ENCODE data around the gene NUBPL. TPM values are rescaled to one million over a fixed set of nuclear protein-coding genes. Genes with fewer than 3 reads are reported as not detected.

The NUBPL gene
- total RNA-seq, 1 experiment from 2014 or later, result 50.2 TPM

- Histone ChIP-seq H3K36me3 (ENCODE audit: insufficient read depth, low read length) (no peaks in the 10 kb centered on the region), H3K4me2 (ENCODE audit: low read depth, low read length, poor library complexity, severe bottlenecking) (peak overlapping the region; percentile 5), H3K27me3 (ENCODE audit: low read length) (no peaks in the 10 kb centered on the region), H3K9me2 (replicated peaks; ENCODE audit: insufficient read depth, low read length) (no peaks in the 10 kb centered on the region), H3K79me2 (ENCODE audit: low read length) (no peaks in the 10 kb centered on the region), H3K9ac (ENCODE audit: low read length) (no peak overlapping the region), H3K4me1 (ENCODE audit: low read length) (peaks cover 13% of the 10 kb centered on the region), H3K27ac (ENCODE audit: low read length) (no peak overlapping the region), H2AFZ (ENCODE audit: low read length) (no peak overlapping the region), H3K4me3 (ENCODE audit: low read length) (no peak overlapping the region), H3K9me3 (ENCODE audit: low read length) (no peaks in the 10 kb centered on the region), H4K20me1 (ENCODE audit: insufficient read depth, low read depth, low read length) (no peaks in the 10 kb centered on the region)
- DNase-seq, result no peak
Measured at GRCh38 chr14:31660728-31661127, 99.5 kb downstream of the NUBPL start.

- Histone ChIP-seq H3K4me3 (ENCODE audit: low read length) (no peak overlapping the region), H3K36me3 (ENCODE audit: insufficient read depth, low read length) (no peaks in the 10 kb centered on the region), H4K20me1 (ENCODE audit: insufficient read depth, low read depth, low read length) (no peaks in the 10 kb centered on the region), H3K9me3 (ENCODE audit: low read length) (peaks cover 4% of the 10 kb centered on the region; the same call in 1 of the 2 replicates), H3K9me2 (replicated peaks; ENCODE audit: insufficient read depth, low read length) (no peaks in the 10 kb centered on the region), H2AFZ (ENCODE audit: low read length) (no peak overlapping the region), H3K27ac (ENCODE audit: low read length) (no peak overlapping the region), H3K4me2 (ENCODE audit: low read depth, low read length, poor library complexity, severe bottlenecking) (no peak overlapping the region), H3K4me1 (ENCODE audit: low read length) (no peaks in the 10 kb centered on the region), H3K79me2 (ENCODE audit: low read length) (peaks cover 17% of the 10 kb centered on the region; the same call in 1 of the 2 replicates), H3K27me3 (ENCODE audit: low read length) (no peaks in the 10 kb centered on the region), H3K9ac (ENCODE audit: low read length) (no peak overlapping the region)
- no peak for DNase-seq
Measured at GRCh38 chr14:31668348-31668747, 107.1 kb downstream of the NUBPL start.

- Histone ChIP-seq H3K4me2 (ENCODE audit: low read depth, low read length, poor library complexity, severe bottlenecking) (no peak overlapping the region), H3K27me3 (ENCODE audit: low read length) (no peaks in the 10 kb centered on the region), H2AFZ (ENCODE audit: low read length) (no peak overlapping the region), H3K9me2 (replicated peaks; ENCODE audit: insufficient read depth, low read length) (no peaks in the 10 kb centered on the region), H3K36me3 (ENCODE audit: insufficient read depth, low read length) (no peaks in the 10 kb centered on the region), H3K4me1 (ENCODE audit: low read length) (no peaks in the 10 kb centered on the region), H3K9me3 (ENCODE audit: low read length) (peaks cover 4% of the 10 kb centered on the region; the same call in 1 of the 2 replicates), H4K20me1 (ENCODE audit: insufficient read depth, low read depth, low read length) (no peaks in the 10 kb centered on the region), H3K27ac (ENCODE audit: low read length) (no peak overlapping the region), H3K79me2 (ENCODE audit: low read length) (peaks cover 17% of the 10 kb centered on the region; the same call in 1 of the 2 replicates), H3K4me3 (ENCODE audit: low read length) (no peak overlapping the region), H3K9ac (ENCODE audit: low read length) (no peak overlapping the region)
- DNase-seq, result no peak
Measured at GRCh38 chr14:31672709-31673108, 111.5 kb downstream of the NUBPL start.

- Histone ChIP-seq H3K9me3 (ENCODE audit: low read length) (peaks cover 5% of the 10 kb centered on the region), H3K4me1 (ENCODE audit: low read length) (peaks cover 5% of the 10 kb centered on the region), H3K4me3 (ENCODE audit: low read length) (no peak overlapping the region), H3K36me3 (ENCODE audit: insufficient read depth, low read length) (no peaks in the 10 kb centered on the region; the same call in 1 of the 2 replicates), H4K20me1 (ENCODE audit: insufficient read depth, low read depth, low read length) (no peaks in the 10 kb centered on the region), H3K9me2 (replicated peaks; ENCODE audit: insufficient read depth, low read length) (no peaks in the 10 kb centered on the region), H3K27ac (ENCODE audit: low read length) (no peak overlapping the region), H3K4me2 (ENCODE audit: low read depth, low read length, poor library complexity, severe bottlenecking) (no peak overlapping the region), H3K27me3 (ENCODE audit: low read length) (no peaks in the 10 kb centered on the region), H2AFZ (ENCODE audit: low read length) (no peak overlapping the region), H3K79me2 (ENCODE audit: low read length) (peaks cover 3% of the 10 kb centered on the region; the same call in 1 of the 2 replicates), H3K9ac (ENCODE audit: low read length) (no peak overlapping the region)
- DNase-seq, result no peak
Measured at GRCh38 chr14:31677052-31677451, 115.8 kb downstream of the NUBPL start.

GRCh38 chr14:31677630-31678029 lies 116.4 kb downstream of the NUBPL start:
- Histone ChIP-seq H3K9me2 (replicated peaks; ENCODE audit: insufficient read depth, low read length) (no peaks in the 10 kb centered on the region), H3K4me1 (ENCODE audit: low read length) (peaks cover 5% of the 10 kb centered on the region), H3K4me2 (ENCODE audit: low read depth, low read length, poor library complexity, severe bottlenecking) (no peak overlapping the region), H3K27ac (ENCODE audit: low read length) (no peak overlapping the region), H4K20me1 (ENCODE audit: insufficient read depth, low read depth, low read length) (no peaks in the 10 kb centered on the region), H2AFZ (ENCODE audit: low read length) (no peak overlapping the region), H3K9me3 (ENCODE audit: low read length) (peaks cover 11% of the 10 kb centered on the region), H3K9ac (ENCODE audit: low read length) (no peak overlapping the region), H3K27me3 (ENCODE audit: low read length) (no peaks in the 10 kb centered on the region), H3K36me3 (ENCODE audit: insufficient read depth, low read length) (peaks cover 4% of the 10 kb centered on the region), H3K4me3 (ENCODE audit: low read length) (no peak overlapping the region), H3K79me2 (ENCODE audit: low read length) (peaks cover 3% of the 10 kb centered on the region; the same call in 1 of the 2 replicates)
- DNase-seq, result no peak

- H4K20me1 ChIP-seq (ENCODE audit: insufficient read depth, low read depth, low read length), result no peaks in the 10 kb centered on the region
- no peaks in the 10 kb centered on the region for H3K9me2 ChIP-seq (replicated peaks; ENCODE audit: insufficient read depth, low read length)
- H3K27ac ChIP-seq (ENCODE audit: low read length), result no peak overlapping the region
- no peak for DNase-seq
- H2AFZ ChIP-seq (ENCODE audit: low read length), result no peak overlapping the region
- peaks cover 5% of the 10 kb centered on the region for H3K4me1 ChIP-seq (ENCODE audit: low read length)
- H3K4me2 ChIP-seq (ENCODE audit: low read depth, low read length, poor library complexity, severe bottlenecking), result no peak overlapping the region
- no peak overlapping the region for H3K9ac ChIP-seq (ENCODE audit: low read length)
- peaks cover 13% of the 10 kb centered on the region for H3K9me3 ChIP-seq (ENCODE audit: low read length)
- H3K27me3 ChIP-seq (ENCODE audit: low read length), result no peaks in the 10 kb centered on the region
- 0 out of 2 replicates have a peak, but pooled peaks cover 3% of the 10 kb centered on the region for H3K79me2 ChIP-seq (ENCODE audit: low read length)
- no peak overlapping the region for H3K4me3 ChIP-seq (ENCODE audit: low read length)
- peaks cover 4% of the 10 kb centered on the region for H3K36me3 ChIP-seq (ENCODE audit: insufficient read depth, low read length)
Measured at GRCh38 chr14:31678421-31679249, 117.4 kb downstream of the NUBPL start.

GRCh38 chr14:31682768-31683167 lies 121.6 kb downstream of the NUBPL start:
- Histone ChIP-seq H3K4me3 (ENCODE audit: low read length) (no peak overlapping the region), H3K9ac (ENCODE audit: low read length) (no peak overlapping the region), H3K4me2 (ENCODE audit: low read depth, low read length, poor library complexity, severe bottlenecking) (no peak overlapping the region), H2AFZ (ENCODE audit: low read length) (no peak overlapping the region), H3K27ac (ENCODE audit: low read length) (no peak overlapping the region), H3K9me3 (ENCODE audit: low read length) (peaks cover 13% of the 10 kb centered on the region), H3K4me1 (ENCODE audit: low read length) (peaks cover 5% of the 10 kb centered on the region), H3K27me3 (ENCODE audit: low read length) (no peaks in the 10 kb centered on the region), H3K79me2 (ENCODE audit: low read length) (0 out of 2 replicates have a peak, but pooled peaks cover 3% of the 10 kb centered on the region), H3K9me2 (replicated peaks; ENCODE audit: insufficient read depth, low read length) (no peaks in the 10 kb centered on the region), H4K20me1 (ENCODE audit: insufficient read depth, low read depth, low read length) (no peaks in the 10 kb centered on the region), H3K36me3 (ENCODE audit: insufficient read depth, low read length) (peaks cover 4% of the 10 kb centered on the region)
- no peak for DNase-seq

GRCh38 chr14:31687726-31688125 lies 126.5 kb downstream of the NUBPL start:
- no peak overlapping the region for H3K9ac ChIP-seq (ENCODE audit: low read length)
- no peak for DNase-seq
- no peak overlapping the region for H2AFZ ChIP-seq (ENCODE audit: low read length)
- no peaks in the 10 kb centered on the region for H4K20me1 ChIP-seq (ENCODE audit: insufficient read depth, low read depth, low read length)
- H3K27ac ChIP-seq (ENCODE audit: low read length), result no peak overlapping the region
- H3K9me2 ChIP-seq (replicated peaks; ENCODE audit: insufficient read depth, low read length), result no peaks in the 10 kb centered on the region
- no peak overlapping the region for H3K4me3 ChIP-seq (ENCODE audit: low read length)
- H3K9me3 ChIP-seq (ENCODE audit: low read length), result peaks cover 2% of the 10 kb centered on the region; the same call in 1 of the 2 replicates
- H3K4me2 ChIP-seq (ENCODE audit: low read depth, low read length, poor library complexity, severe bottlenecking), result no peak overlapping the region
- H3K27me3 ChIP-seq (ENCODE audit: low read length), result no peaks in the 10 kb centered on the region
- peaks cover 6% of the 10 kb centered on the region; the same call in 1 of the 2 replicates for H3K79me2 ChIP-seq (ENCODE audit: low read length)
- peaks cover 12% of the 10 kb centered on the region for H3K4me1 ChIP-seq (ENCODE audit: low read length)
- H3K36me3 ChIP-seq (ENCODE audit: insufficient read depth, low read length), result no peaks in the 10 kb centered on the region
